Right forelimb (tissue), 1 donor: ENCODE measurements around the gene ADAMTS8.

ENCODE experiments used
- DNase-seq: peaks from one replicate; pipeline ENCODE4 v3.0.0-alpha.2; 2018

ADAMTS8 gene

GRCh38 chr11:130436171-130436570 lies 7.8 kb upstream of the ADAMTS8 start:
- DNase-seq: no peak

GRCh38 chr11:130435671-130436070 lies 7.3 kb upstream of the ADAMTS8 start:
- DNase-seq: no peak

GRCh38 chr11:130434521-130435223 lies 6.3 kb upstream of the ADAMTS8 start:
- DNase-seq: peak; percentile 84

GRCh38 chr11:130433357-130433756 lies 4.9 kb upstream of the ADAMTS8 start:
- no peak for DNase-seq

GRCh38 chr11:130431801-130432200 lies 3.4 kb upstream of the ADAMTS8 start:
- no peak for DNase-seq

DNA sequence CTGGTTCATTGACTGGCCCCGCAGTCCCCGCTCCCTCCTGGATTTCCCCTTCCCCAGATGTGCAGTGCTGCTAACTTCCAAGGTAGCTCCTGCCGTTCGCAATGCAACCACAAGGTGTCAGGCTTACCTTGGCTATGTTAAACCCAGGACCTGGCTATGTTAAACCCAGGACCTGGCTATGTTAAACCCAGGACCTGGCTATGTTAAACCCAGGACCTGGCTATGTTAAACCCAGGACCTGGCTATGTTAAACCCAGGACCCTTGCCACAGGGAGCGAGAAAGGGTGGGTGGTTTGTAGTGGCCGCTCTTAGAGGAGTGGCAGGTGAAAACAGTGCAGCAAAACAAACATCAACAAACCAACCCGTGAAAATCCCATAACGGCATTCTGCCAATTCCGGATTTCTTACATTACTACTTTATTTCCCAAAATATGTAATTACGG lies 2.9 kb upstream of the ADAMTS8 start:
- DNase-seq: peak; percentile 81

DNA sequence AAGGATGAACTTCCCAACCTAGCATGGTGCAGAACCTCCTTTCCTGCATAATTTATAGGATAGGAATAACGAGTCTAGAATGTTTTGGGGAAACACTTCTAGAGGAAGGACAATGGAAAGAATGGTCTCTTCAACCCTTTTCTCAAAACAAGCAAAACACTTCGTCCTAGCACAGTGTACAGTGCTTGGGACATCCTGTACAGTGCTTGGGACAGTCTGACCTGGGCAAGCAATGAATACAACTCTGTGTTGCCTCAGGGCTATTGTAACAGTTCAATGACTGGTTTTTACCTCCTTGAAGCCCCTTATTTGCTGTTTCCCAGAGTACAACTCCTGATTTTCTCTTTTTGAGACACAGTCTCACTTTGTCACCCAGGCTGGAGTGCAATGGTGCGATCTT lies 1.6 kb upstream of the ADAMTS8 start:
- DNase-seq: no peak

GRCh38 chr11:130429120-130429681 lies 792 bp upstream of the ADAMTS8 start:
- no peak for DNase-seq

DNA sequence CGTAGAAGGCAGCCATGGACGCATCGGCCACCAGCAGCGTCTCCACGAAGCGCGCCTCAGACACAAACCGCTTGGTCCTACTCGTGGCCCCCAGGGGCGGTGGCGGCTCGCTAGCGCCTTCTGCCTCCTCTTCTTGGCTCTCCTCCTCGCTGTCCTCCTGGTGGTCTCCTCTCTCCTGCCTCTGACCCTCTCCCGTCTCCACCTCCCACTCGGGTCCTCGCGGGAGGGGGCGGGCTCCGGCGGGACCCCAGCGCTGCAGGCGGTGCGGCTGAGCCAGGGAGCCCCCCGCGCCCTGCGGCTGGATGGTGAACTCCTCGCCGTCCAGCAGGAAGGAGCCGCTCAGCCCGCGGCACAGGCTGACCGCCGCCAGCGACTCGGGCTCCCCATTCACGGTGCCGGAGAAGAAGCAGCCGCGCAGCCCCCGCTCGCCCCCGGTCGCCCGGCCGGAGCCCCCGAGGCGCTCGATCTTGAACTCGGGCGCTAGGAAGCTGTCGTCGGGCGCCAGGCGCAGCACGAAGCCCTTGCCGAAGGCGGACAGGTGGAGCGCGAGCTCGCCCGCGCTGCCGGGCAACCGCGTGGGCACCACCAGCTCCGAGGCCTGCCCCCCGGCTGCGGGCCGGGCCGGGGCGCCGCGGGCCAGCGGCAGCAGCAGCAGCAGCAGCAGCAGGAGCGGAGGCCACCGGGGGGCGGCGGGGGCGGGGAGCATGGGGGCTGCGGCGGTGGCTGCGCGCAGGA lies 661 bp downstream of the ADAMTS8 start:
- DNase-seq: peak; percentile 65

- DNase-seq: no peak
Observed at GRCh38 chr11:130426837-130427341, 1.5 kb downstream of the ADAMTS8 start.

- no peak for DNase-seq
Observed at GRCh38 chr11:130426223-130426836, 2.1 kb downstream of the ADAMTS8 start.

GRCh38 chr11:130425156-130425555 lies 3.3 kb downstream of the ADAMTS8 start:
- no peak for DNase-seq

GRCh38 chr11:130424613-130425140 lies 3.7 kb downstream of the ADAMTS8 start:
- DNase-seq: no peak

- no peak for DNase-seq
Observed at GRCh38 chr11:130423541-130424142, 4.8 kb downstream of the ADAMTS8 start.

DNA sequence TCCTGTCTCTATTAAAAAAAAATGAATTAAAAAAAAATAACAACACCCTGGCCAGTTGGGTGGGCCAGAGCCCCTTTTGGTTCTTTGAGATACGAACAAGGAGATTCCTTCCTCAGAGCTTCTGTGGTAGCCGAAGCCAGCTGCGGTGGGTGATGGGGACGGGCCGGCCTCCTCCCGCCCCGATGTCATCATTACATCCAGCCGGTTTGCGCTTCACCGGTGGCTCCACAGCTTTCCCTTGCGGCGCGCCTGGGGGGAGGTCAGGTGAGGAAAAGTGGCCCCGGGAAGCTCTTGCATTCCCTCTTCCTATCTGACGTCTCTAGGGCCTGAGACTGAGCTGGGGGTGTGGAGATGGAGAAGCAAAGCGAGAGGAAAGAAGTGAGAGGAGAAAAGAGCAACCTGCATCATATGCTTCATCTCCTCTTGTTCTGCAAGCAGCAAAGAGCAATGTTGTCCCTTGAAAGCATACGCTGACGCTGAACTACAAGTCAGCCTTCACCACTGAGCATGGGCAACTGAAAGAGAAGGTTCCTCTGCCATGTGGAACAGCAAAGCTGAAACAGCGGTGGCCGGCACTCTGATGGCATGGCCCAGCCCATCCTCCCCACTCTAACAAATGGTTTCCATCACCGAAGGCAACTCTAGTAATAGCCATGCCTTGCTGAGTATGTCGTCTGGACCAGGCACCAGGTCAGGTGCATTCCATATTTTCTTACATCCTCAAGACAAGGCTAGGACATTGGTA lies 6.0 kb downstream of the ADAMTS8 start:
- no peak for DNase-seq

DNA sequence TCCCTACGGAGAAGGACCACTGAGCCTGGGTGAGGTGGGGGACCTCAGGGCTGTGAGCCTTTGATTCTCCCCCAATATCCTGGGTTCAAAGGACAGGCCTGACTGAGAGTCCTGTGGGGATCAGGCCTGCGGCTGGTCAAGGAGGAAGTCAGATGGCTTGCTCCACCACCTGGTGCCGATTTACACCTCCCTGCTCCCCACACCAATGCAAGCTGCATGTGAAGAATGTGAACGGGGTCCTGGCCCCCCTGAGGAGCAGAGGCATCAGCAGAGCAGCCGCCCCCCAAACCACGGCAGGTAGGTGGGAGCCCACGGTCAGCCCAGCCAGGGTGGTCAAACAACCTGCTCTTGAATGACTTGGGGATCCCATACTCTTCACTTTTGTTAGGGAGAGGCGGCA lies 6.7 kb downstream of the ADAMTS8 start:
- no peak for DNase-seq

GRCh38 chr11:130421199-130421585 lies 7.2 kb downstream of the ADAMTS8 start:
- no peak for DNase-seq

- no peak for DNase-seq
Observed at GRCh38 chr11:130420478-130421198, 7.8 kb downstream of the ADAMTS8 start.

DNA sequence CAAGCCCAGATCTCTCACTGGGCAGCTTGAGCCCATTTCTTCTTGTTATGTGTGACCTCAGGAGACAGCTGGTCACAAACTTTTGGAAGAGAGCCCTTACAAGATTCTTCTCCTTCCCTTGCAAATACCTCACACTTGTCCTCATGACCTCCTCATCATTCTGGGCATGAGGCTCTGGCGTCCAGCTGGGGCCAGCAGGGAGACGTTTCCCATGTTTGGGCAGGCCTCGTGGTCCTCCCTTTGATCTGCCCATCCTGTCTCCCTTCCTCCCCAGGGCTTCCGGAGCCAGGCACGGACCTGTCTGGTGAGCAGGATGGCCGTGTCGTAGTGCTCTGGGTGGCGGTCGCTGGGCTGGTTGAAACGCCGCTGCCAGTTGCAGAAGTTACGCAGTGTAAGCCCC lies 9.7 kb downstream of the ADAMTS8 start:
- DNase-seq: no peak

GRCh38 chr11:130418210-130418609 lies 10.2 kb downstream of the ADAMTS8 start:
- DNase-seq: no peak

GRCh38 chr11:130416906-130417305 lies 11.5 kb downstream of the ADAMTS8 start:
- DNase-seq: no peak
